Measurements from ENCODE around the gene ZNF644. TPM values are rescaled to one million over a fixed set of nuclear protein-coding genes. Genes with fewer than 3 reads are reported as not detected.

ZNF644 gene
- total RNA-seq, 1 experiment from 2014 or later = 55.9 TPM

DNA sequence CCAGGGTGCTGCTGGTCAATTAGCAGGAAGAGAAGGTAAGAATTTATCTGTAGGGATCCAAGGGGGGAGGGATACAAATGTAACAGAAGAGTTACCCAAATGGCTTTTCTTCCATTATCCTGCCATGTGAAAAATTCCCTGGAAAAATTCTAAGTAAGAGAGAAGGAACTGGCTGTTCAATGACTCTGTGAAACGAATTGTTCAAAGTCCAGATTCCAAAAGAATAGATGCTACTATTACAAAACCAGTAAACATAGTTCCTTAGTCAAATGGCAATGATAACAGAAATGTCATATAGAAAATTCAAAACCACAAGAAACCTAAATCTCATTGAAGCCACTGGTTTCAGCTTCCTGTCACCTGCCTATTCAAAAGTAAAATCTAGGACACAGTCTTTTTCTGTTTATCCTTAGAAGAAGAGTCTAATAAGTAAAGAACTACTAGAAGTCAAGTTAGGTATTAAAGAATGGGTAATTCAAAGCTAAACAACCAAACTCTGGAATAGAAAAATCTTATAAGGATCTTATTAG, 102.6 kb downstream of the ZNF644 start:
- intact Hi-C loops (cut with micrococcal nuclease) = no loop called here
- TF ChIP-seq TCF7L2 (IDR thresholded peaks at IDR 0.05; ENCODE audit: borderline replicate concordance, extremely low read depth, insufficient read depth, insufficient read length) (no peak), ZNF274 (IDR thresholded peaks at IDR 0.05; ENCODE audit: low read depth, low read length) (no peak), EZH2phosphoT487 (IDR thresholded peaks at IDR 0.05; ENCODE audit: borderline replicate concordance) (no peak), CBX3 (IDR thresholded peaks at IDR 0.05; ENCODE audit: low read depth) (no peak), RAD21 (IDR thresholded peaks at IDR 0.05; ENCODE audit: low read depth) (no peak), CEBPB (IDR thresholded peaks at IDR 0.05; ENCODE audit: low read depth) (no peak), SRF (IDR thresholded peaks at IDR 0.05; ENCODE audit: low read depth) (no peak), YY1 (IDR thresholded peaks at IDR 0.05; ENCODE audit: extremely low read depth, insufficient replicate concordance, low read depth, low read length) (no peak), SIN3A (IDR thresholded peaks at IDR 0.05; ENCODE audit: low read depth) (no peak), EZH2 (IDR thresholded peaks at IDR 0.05) (no peak), FOSL1 (IDR thresholded peaks at IDR 0.05; ENCODE audit: low read depth) (no peak)
- TF ChIP-seq, protein P1, sequence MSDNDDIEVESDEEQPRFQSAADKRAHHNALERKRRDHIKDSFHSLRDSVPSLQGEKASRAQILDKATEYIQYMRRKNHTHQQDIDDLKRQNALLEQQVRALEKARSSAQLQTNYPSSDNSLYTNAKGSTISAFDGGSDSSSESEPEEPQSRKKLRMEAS (IDR thresholded peaks at IDR 0.05) = no peak
- no TSS peak for BruUV-seq (replicated peaks)
- DNase-seq (ENCODE audit: low read depth, low spot score) (no peak), ATAC-seq (no peak)
- ChIA-PET CTCF (no interaction called here), POLR2A (no interaction called here), RAD21 (ENCODE audit: low non-redundant PET in 1 of 2, low total read pairs in 2 of 2, uncharacterized antibody in 2 of 2, unreplicated experiment in 2 of 2) (no interaction called here)
- Histone ChIP-seq H3K4me3 (replicated peaks in 1 of 2; ENCODE audit: low read depth in 1 of 2, low read length in 2 of 2) (no peak overlapping the region), H3K4me1 (ENCODE audit: control insufficient read depth in 1 of 2, insufficient read depth in 2 of 2, low read length in 2 of 2) (no peaks in the 10 kb centered on the region), H2AFZ (ENCODE audit: low read depth, low read length, poor library complexity, severe bottlenecking) (no peak overlapping the region), H3K79me2 (ENCODE audit: insufficient read depth, low read length) (peaks cover 87% of the 10 kb centered on the region), H4K20me1 (ENCODE audit: insufficient read depth) (peaks cover 31% of the 10 kb centered on the region; the same call in 1 of the 2 replicates), H3K9ac (ENCODE audit: low read length) (no peak overlapping the region), H3K36me3 (ENCODE audit: control insufficient read depth in 1 of 2, insufficient read depth in 2 of 2, low read length in 2 of 2) (peaks cover 0 to 6% of the 10 kb centered on the region in 2 experiments; a peak in 1 of 4 replicates), H3K4me2 (ENCODE audit: low read length) (no peak overlapping the region), H3K9me2 (ENCODE audit: insufficient read depth) (no peaks in the 10 kb centered on the region), H3K27me3 (ENCODE audit: insufficient read depth, low read length) (no peaks in the 10 kb centered on the region), H3K27ac (ENCODE audit: low read depth, low read length) (no peak overlapping the region), H3K9me3 (ENCODE audit: control insufficient read depth in 1 of 2, insufficient read depth in 1 of 2, low read depth in 1 of 2, low read length in 2 of 2) (no peaks in the 10 kb centered on the region; a peak in 1 of 4 replicates)

GRCh38 chr1:90911353-90911752, 110.5 kb downstream of the ZNF644 start:
- no peak for TF ChIP-seq POLR2AphosphoS5 (IDR thresholded peaks at IDR 0.05; ENCODE audit: low read depth, low read length)
- TF ChIP-seq RAD21 (IDR thresholded peaks at IDR 0.05; ENCODE audit: low read depth) = no peak
- TF ChIP-seq, protein P1 (IDR thresholded peaks at IDR 0.05) = no peak
- no peak for TF ChIP-seq FOSL1 (IDR thresholded peaks at IDR 0.05; ENCODE audit: low read depth)
- TF ChIP-seq POLR2A (IDR thresholded peaks at IDR 0.05; ENCODE audit: borderline replicate concordance, extremely low read depth, insufficient read depth, insufficient read length) = no peak
- TF ChIP-seq EZH2phosphoT487 (IDR thresholded peaks at IDR 0.05; ENCODE audit: borderline replicate concordance) = no peak
- no peak for TF ChIP-seq SP1 (IDR thresholded peaks at IDR 0.05; ENCODE audit: low read depth)
- no peak for TF ChIP-seq SRF (IDR thresholded peaks at IDR 0.05; ENCODE audit: low read depth)
- TF ChIP-seq, protein P2, sequence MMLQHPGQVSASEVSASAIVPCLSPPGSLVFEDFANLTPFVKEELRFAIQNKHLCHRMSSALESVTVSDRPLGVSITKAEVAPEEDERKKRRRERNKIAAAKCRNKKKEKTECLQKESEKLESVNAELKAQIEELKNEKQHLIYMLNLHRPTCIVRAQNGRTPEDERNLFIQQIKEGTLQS (IDR thresholded peaks at IDR 0.05) = no peak
- TF ChIP-seq YY1 (IDR thresholded peaks at IDR 0.05; ENCODE audit: extremely low read depth, insufficient replicate concordance, low read depth, low read length) = no peak
- TF ChIP-seq ZFX (IDR thresholded peaks at IDR 0.05) = no peak
- no peak for TF ChIP-seq ZNF274 (IDR thresholded peaks at IDR 0.05; ENCODE audit: low read depth, low read length)
- Histone ChIP-seq H3K4me2 (ENCODE audit: low read length) (no peak overlapping the region), H3K36me3 (ENCODE audit: control insufficient read depth in 1 of 2, insufficient read depth in 2 of 2, low read length in 2 of 2) (no peaks in the 10 kb centered on the region), H4K20me1 (ENCODE audit: insufficient read depth) (peaks cover 4% of the 10 kb centered on the region; the same call in 1 of the 2 replicates), H3K27ac (ENCODE audit: low read depth, low read length) (no peak overlapping the region), H3K27me3 (ENCODE audit: insufficient read depth, low read length) (no peaks in the 10 kb centered on the region), H3K9me2 (ENCODE audit: insufficient read depth) (no peaks in the 10 kb centered on the region), H3K4me1 (ENCODE audit: control insufficient read depth in 1 of 2, insufficient read depth in 2 of 2, low read length in 2 of 2) (no peaks in the 10 kb centered on the region), H3K4me3 (replicated peaks in 1 of 2; ENCODE audit: low read depth in 1 of 2, low read length in 2 of 2) (no peak overlapping the region), H3K79me2 (ENCODE audit: insufficient read depth, low read length) (peaks cover 35% of the 10 kb centered on the region), H3K9ac (ENCODE audit: low read length) (no peak overlapping the region), H2AFZ (ENCODE audit: low read depth, low read length, poor library complexity, severe bottlenecking) (no peak overlapping the region), H3K9me3 (ENCODE audit: control insufficient read depth in 1 of 2, insufficient read depth in 1 of 2, low read depth in 1 of 2, low read length in 2 of 2) (no peaks in the 10 kb centered on the region)
- no TSS peak for BruUV-seq (replicated peaks)
- ATAC-seq (no peak), DNase-seq (ENCODE audit: low read depth, low spot score) (no peak)
- intact Hi-C loops (cut with micrococcal nuclease) = no loop called here
- POLR2A ChIA-PET = no interaction called here
- CTCF ChIA-PET = no interaction called here
- RAD21 ChIA-PET (ENCODE audit: low non-redundant PET in 1 of 2, low total read pairs in 2 of 2, uncharacterized antibody in 2 of 2, unreplicated experiment in 2 of 2) = no interaction called here
